Stimulated activated CD8-positive, alpha-beta memory T cell treated with anti-CD3 and anti-CD28 coated beads, Interleukin-7, amount 100 ng/mL, for 1 hour (primary cell): ENCODE measurements around the gene TCEA3.

ENCODE experiments used
- DNase-seq, 2 donors: peaks; one replicate each; pipeline ENCODE4 v3.0.0-alpha.2; 2020; ENCODE audit warnings: low read depth in 2 of 2

TCEA3 gene

DNA sequence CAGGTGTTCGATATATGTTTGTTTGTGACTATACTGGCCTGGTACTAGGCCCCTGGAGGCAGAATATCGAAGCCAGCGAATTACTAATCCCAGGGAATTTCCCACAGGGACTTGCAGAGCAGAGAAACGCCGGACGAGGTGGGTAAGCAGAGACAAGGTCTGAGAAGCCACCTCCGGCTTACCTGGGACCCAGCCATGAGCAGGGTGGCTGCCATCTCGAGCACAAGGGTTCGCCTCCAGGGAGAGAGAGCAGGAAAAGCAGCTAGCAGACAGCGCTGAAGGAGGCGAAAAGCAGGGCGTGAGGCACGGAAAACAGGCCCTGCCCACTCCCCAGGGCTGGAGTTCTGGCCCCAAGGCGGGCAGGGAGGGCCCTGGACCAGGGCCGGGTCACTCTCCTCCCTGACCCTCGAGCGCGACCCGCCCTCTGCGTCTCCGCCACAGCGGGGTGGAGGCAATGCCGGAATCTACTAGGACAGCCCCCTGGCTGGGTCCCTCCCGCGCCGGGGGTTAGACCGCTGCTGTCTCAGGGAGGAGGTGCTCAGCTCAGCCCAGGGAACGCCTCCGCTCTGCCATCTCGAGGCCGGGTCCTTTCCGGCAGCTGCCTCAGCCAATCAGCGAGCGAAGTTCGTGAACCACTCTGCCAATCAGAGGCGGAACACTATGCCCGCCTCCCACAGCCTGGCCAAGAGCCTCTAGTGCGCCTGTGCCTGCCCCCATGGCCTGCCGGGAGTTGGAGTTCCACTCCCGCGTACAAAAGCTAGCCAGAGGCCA lies 56.6 kb downstream of the TCEA3 start:
- DNase-seq: peak; percentile 93 to 95

- DNase-seq: no peak
Measured at GRCh38 chr1:23367451-23367790, 57.1 kb downstream of the TCEA3 start.

DNA sequence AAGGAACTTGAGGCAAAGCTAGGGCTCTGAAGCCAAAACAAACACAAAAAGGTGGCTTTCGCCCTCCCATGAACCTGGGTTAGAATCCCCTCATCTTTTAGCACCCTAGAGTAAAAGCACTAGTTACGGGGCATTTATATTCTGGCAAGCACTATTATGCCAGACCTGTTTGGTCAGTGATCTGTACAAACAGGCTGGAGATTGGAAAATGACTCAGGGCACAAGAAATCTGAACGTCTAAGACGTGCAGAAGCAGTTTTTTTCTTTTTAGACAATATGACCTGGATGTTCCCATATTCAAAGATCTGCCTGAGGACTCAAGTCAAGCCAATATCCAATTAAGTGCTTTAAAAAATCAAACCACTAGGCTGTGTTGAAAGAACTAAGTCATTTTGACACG lies 58.0 kb downstream of the TCEA3 start:
- no peak for DNase-seq

DNA sequence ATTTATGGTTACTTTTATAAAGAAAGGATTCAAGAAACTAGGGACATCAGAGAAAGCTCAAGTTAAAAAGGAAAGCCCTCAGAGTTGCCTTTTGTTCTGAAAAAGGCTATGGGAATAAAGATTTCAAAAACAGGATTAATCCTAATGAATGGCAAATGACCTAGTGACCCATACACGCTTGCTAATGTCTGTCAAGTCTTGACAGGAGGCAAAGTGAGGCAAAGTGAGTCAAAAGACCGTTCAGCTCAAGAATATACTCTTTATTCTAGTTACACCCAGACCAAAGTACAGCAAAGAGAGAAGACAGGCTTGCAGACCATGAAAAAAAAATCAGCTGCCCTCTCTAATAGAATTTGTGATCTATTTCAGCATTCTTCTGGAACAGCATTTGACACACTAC lies 58.4 kb downstream of the TCEA3 start:
- no peak for DNase-seq

- no peak for DNase-seq
Measured at GRCh38 chr1:23362218-23362713, 62.3 kb downstream of the TCEA3 start.

- DNase-seq: no peak
Measured at GRCh38 chr1:23358310-23358875, 66.2 kb downstream of the TCEA3 start.

- no peak for DNase-seq
Measured at GRCh38 chr1:23357138-23357908, 67.2 kb downstream of the TCEA3 start.

DNA sequence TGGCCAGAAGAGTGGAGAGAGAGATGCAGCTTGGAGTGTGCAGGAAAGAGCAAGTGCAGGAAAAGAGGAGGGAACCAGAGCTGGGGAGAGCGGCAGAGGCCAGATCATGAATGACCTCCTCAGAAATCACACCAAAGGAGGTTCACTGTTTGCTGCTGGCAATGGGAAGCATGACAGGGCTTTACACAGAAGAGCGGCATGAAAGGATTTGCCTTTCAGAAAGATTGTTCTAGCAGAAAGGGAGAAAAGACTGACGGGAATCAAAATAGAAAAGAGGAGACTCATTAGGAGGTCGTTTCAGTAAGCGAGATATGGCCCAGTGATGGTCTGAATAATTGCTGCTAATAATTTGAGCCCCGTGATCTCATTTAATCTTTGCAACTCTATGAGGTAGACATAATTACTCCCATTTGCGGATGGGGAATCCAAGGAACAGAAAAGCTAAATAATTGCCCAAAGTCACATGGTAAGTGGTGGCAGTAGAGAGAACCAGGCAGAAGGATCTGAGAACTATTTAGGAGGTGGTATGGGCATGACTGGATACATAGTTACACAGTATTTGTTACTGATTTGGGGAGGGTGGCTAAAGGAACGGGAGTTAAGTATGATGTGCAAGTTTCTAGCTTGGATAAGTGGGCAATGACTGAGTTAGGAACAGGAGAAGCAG lies 67.9 kb downstream of the TCEA3 start:
- DNase-seq: no peak

DNA sequence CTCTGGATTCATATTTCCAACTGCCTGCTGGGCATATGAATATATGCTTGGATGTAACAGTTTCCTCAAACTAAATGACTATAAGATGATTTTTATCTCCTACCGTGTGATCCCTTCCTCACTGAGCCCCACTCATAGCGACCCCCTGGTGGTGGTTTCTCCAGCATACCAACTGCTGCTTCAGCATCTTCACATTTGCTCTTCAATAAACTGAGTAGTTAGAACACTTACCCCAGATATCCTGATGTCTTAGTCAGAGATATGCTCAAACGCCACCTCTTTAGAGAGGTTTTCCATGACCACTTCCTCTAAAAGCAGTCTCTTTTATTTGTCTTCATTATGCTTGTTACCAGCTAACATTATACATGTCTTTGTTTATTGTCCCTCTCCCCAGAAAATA lies 70.3 kb downstream of the TCEA3 start:
- no peak for DNase-seq

- no peak for DNase-seq
Measured at GRCh38 chr1:23352096-23352695, 72.4 kb downstream of the TCEA3 start.

GRCh38 chr1:23345920-23346319 lies 78.6 kb downstream of the TCEA3 start:
- DNase-seq: no peak

- DNase-seq: no peak
Measured at GRCh38 chr1:23344987-23345472, 79.5 kb downstream of the TCEA3 start.

- peak; percentile 96 to 97 for DNase-seq
Measured at GRCh38 chr1:23344111-23344986, 80.2 kb downstream of the TCEA3 start, which contains the start of gene HNRNPR. Gene HNRNPR, minus strand, starts transcription at chr1:23344284. Its CDS starts 3,276 bp downstream, at chr1:23341008.

GRCh38 chr1:23343221-23344110 lies 81.1 kb downstream of the TCEA3 start:
- no peak for DNase-seq

- no peak for DNase-seq
Measured at GRCh38 chr1:23341931-23342692, 82.4 kb downstream of the TCEA3 start.

GRCh38 chr1:23339632-23340031 lies 84.9 kb downstream of the TCEA3 start:
- no peak for DNase-seq

DNA sequence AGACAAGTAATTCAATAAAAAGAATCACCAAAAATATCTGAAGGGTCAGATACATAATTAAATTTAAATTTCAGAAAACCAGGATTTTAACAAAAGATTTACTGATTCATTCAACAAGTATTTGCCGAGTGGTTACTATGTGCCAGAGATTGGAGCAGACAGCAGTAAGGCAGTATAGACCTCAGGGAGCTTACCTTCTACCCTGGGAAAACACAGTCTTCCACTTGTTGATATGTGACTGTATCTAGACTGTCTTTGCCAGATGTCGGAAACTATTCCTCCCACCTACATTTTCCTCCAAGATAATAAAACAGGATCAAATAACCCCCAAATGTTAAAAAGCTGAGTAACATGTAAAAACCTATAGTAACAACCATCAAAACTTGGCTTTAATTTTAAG lies 86.7 kb downstream of the TCEA3 start:
- DNase-seq: no peak

DNA sequence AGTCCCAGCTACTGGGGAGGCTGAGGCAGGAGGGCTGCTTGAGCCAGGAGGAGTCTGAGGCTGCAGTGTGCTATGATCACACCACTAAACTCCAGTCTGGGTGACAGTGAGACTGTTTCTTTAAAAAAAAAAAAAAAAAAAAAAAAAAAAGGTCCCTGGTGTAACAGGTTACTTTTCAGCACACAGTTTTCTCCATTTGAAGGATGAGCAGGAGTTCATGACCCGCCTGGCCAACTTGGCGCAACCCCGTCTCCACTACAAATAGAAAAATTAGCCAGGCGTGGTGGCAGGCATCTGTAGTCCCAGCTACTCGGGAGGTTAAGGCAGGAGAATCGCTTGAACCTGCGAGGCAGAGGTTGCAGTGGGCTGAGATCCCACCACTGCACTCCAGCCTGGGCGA lies 92.8 kb downstream of the TCEA3 start:
- DNase-seq: no peak
